H9 (cell line): ENCODE results near the gene MARCHF9. TPM values are rescaled to one million over a fixed set of nuclear protein-coding genes. Genes with fewer than 3 reads are reported as not detected.

Experiments used
- DNase-seq: peaks from one replicate; pipeline ENCODE4 v3.0.0-alpha.2; 2017
- H2AFZ ChIP-seq: one replicate; pipeline ENCODE4 v1.6.1; 2013; ENCODE audit warnings: mild to moderate bottlenecking, low read length, control low read depth, moderate library complexity
- H2AK5ac ChIP-seq: 2 replicates; pipeline ENCODE4 v1.6.1; 2013; ENCODE audit warnings: low read length, control low read depth, mixed read lengths; ENCODE audit not compliant: insufficient read length
- H2BK120ac ChIP-seq: one replicate; pipeline ENCODE4 v1.6.1; 2013; ENCODE audit warnings: low read depth, mild to moderate bottlenecking, low read length, control low read depth, inconsistent platforms; ENCODE audit not compliant: poor library complexity, severe bottlenecking
- H2BK12ac ChIP-seq: 2 replicates; pipeline ENCODE4 v1.6.1; 2013; ENCODE audit warnings: low read length, control low read depth, mixed read lengths, low read depth; ENCODE audit not compliant: insufficient read length
- H2BK15ac ChIP-seq: 2 replicates; pipeline ENCODE4 v1.6.1; 2013; ENCODE audit warnings: low read depth, low read length, control low read depth
- H2BK20ac ChIP-seq: one replicate; pipeline ENCODE4 v1.6.1; 2013; ENCODE audit warnings: low read depth, mild to moderate bottlenecking, low read length, control low read depth, inconsistent platforms; ENCODE audit not compliant: poor library complexity, severe bottlenecking
- H2BK5ac ChIP-seq: 2 replicates; pipeline ENCODE4 v1.6.1; 2013; ENCODE audit warnings: low read length, control low read depth, mixed read lengths; ENCODE audit not compliant: insufficient read length
- H3K14ac ChIP-seq: 2 replicates; pipeline ENCODE4 v1.6.1; 2013; ENCODE audit warnings: low read length, control low read depth; ENCODE audit not compliant: insufficient read depth
- H3K18ac ChIP-seq: 2 replicates; pipeline ENCODE4 v1.6.1; 2013; ENCODE audit warnings: low read depth, mild to moderate bottlenecking, mixed read lengths, low read length, control low read depth; ENCODE audit not compliant: insufficient read length
- H3K23ac ChIP-seq: 2 replicates; pipeline ENCODE4 v1.6.1; 2013; ENCODE audit warnings: low read length, control low read depth, mixed read lengths, low read depth; ENCODE audit not compliant: insufficient read length
- H3K23me2 ChIP-seq: 2 replicates; pipeline ENCODE4 v1.6.1; 2013; ENCODE audit warnings: low read depth, mild to moderate bottlenecking, mixed read lengths, low read length, control low read depth; ENCODE audit not compliant: insufficient read length, poor library complexity, severe bottlenecking
- H3K27ac ChIP-seq: 2 replicates; pipeline ENCODE4 v1.5.1; 2013; ENCODE audit warnings: low read length, control low read depth, mixed read lengths, low read depth; ENCODE audit not compliant: insufficient read length
- H3K27me3 ChIP-seq: 2 replicates; pipeline ENCODE4 v1.6.1; 2013; ENCODE audit warnings: low read length, control low read depth, inconsistent platforms; ENCODE audit not compliant: insufficient read depth
- H3K4ac ChIP-seq: 2 replicates; pipeline ENCODE4 v1.6.1; 2013; ENCODE audit warnings: low read depth, mild to moderate bottlenecking, control low read depth, inconsistent platforms, low read length, moderate library complexity
- H3K4me1 ChIP-seq: 2 replicates; pipeline ENCODE4 v1.6.1; 2013; ENCODE audit warnings: low read length, control low read depth, inconsistent platforms; ENCODE audit not compliant: insufficient read depth
- H3K4me2 ChIP-seq: 2 replicates; pipeline ENCODE4 v1.6.1; 2013; ENCODE audit warnings: low read length, control low read depth, mixed read lengths; ENCODE audit not compliant: insufficient read length, insufficient read depth
- H3K56ac ChIP-seq: 2 replicates; pipeline ENCODE4 v1.6.1; 2013; ENCODE audit warnings: low read depth, mild to moderate bottlenecking, mixed read lengths, low read length, control low read depth; ENCODE audit not compliant: insufficient read length
- H3K79me1 ChIP-seq: 2 replicates; pipeline ENCODE4 v1.6.1; 2013; ENCODE audit warnings: low read depth, mild to moderate bottlenecking, moderate library complexity, low read length, control low read depth, inconsistent platforms; ENCODE audit not compliant: insufficient read depth, poor library complexity, severe bottlenecking
- H3K79me2 ChIP-seq: 2 replicates; pipeline ENCODE4 v1.6.1; 2013; ENCODE audit warnings: low read length, control low read depth, inconsistent platforms; ENCODE audit not compliant: insufficient read depth
- H3K9ac ChIP-seq: 2 replicates; pipeline ENCODE4 v1.6.1; 2013; ENCODE audit warnings: low read length, control low read depth, mixed read lengths; ENCODE audit not compliant: insufficient read length; ENCODE audit errors: extremely low read depth
- H3K9me3 ChIP-seq: one replicate; pipeline ENCODE4 v1.6.1; 2013; ENCODE audit warnings: low read depth, low read length, inconsistent platforms; ENCODE audit not compliant: control insufficient read depth
- H3T11ph ChIP-seq: one replicate; pipeline ENCODE4 v1.6.1; 2013; ENCODE audit warnings: mild to moderate bottlenecking, low read length, control low read depth, inconsistent platforms
- H4K20me1 ChIP-seq: one replicate; pipeline ENCODE4 v1.6.1; 2013; ENCODE audit not compliant: control insufficient read depth, insufficient read length, insufficient read depth
- H4K5ac ChIP-seq: 2 replicates; pipeline ENCODE4 v1.6.1; 2013; ENCODE audit warnings: low read depth, mild to moderate bottlenecking, mixed read lengths, low read length, control low read depth; ENCODE audit not compliant: insufficient read length
- H4K8ac ChIP-seq: replicated peaks from 2 replicates; pipeline ENCODE4 v1.6.1; 2013; ENCODE audit warnings: low read length, control low read depth, mixed read lengths, low read depth; ENCODE audit not compliant: insufficient read length
- H4K91ac ChIP-seq: 2 replicates; pipeline ENCODE4 v1.6.1; 2013; ENCODE audit warnings: low read depth, mild to moderate bottlenecking, moderate library complexity, mixed read lengths, low read length, control low read depth; ENCODE audit not compliant: insufficient read length
- H3K27ac Mint-ChIP-seq, 3 experiments: 2 replicates in 2 of 3; 3 replicates in 1 of 3; pipeline ENCODE4 v1.8.0; 2020 to 2021; ENCODE audit warnings: mixed read lengths in 3 of 3, mild to moderate bottlenecking in 1 of 3, moderate library complexity in 1 of 3
- H3K27me3 Mint-ChIP-seq: 2 replicates; pipeline ENCODE4 v1.8.0; 2021; ENCODE audit warnings: low read depth, mild to moderate bottlenecking, moderate library complexity, mixed read lengths
- H3K36me3 Mint-ChIP-seq, 3 experiments: 2 replicates in 2 of 3; 3 replicates in 1 of 3; pipeline ENCODE4 v1.8.0; 2020 to 2021; ENCODE audit warnings: low read depth in 3 of 3, mixed read lengths in 3 of 3; ENCODE audit not compliant: insufficient read depth in 1 of 3
- H3K4me1 Mint-ChIP-seq, 2 experiments: 2 replicates each; pipeline ENCODE4 v1.8.0; 2020; ENCODE audit warnings: mixed read lengths in 2 of 2
- H3K4me3 Mint-ChIP-seq, 2 experiments: 2 replicates in 1 of 2; 3 replicates in 1 of 2; pipeline ENCODE4 v1.8.0; 2020 to 2021; ENCODE audit warnings: mild to moderate bottlenecking in 2 of 2, mixed read lengths in 2 of 2, moderate library complexity in 1 of 2
- H3K9me3 Mint-ChIP-seq, 2 experiments: 2 replicates in 1 of 2; 3 replicates in 1 of 2; pipeline ENCODE4 v1.8.0; 2020; ENCODE audit warnings: mild to moderate bottlenecking in 2 of 2, mixed read lengths in 2 of 2, moderate library complexity in 1 of 2
- WGBS: extraction: QIAGEN DNeasy Blood & Tissue Kit; methylation state at CpG from one replicate; pipeline ENCODE4 v1.1.7; 2013; ENCODE audit warnings: missing lambda C conversion rate, low lambda C conversion rate, mixed read lengths; ENCODE audit not compliant: insufficient read length; ENCODE audit errors: extremely low coverage; 5-methylcytosine and 5-hydroxymethylcytosine counted together
- total RNA-seq: library from RNA; stranded (reverse); gene quantifications from 2 replicates; pipeline ENCODE4 v1.2.1, GENCODE V29; 2021
- TF ChIP-seq, protein P1 (sequence below): fragments of 200-600 bp; sonication (generic); conservative IDR thresholded peaks from 3 replicates; pipeline ENCODE4 v1.8.0; 2021; ENCODE audit warnings: antibody characterized with exemption, mild to moderate bottlenecking

The MARCHF9 gene
- total RNA-seq, 1 experiment from 2014 or later: 20.5 TPM

DNA sequence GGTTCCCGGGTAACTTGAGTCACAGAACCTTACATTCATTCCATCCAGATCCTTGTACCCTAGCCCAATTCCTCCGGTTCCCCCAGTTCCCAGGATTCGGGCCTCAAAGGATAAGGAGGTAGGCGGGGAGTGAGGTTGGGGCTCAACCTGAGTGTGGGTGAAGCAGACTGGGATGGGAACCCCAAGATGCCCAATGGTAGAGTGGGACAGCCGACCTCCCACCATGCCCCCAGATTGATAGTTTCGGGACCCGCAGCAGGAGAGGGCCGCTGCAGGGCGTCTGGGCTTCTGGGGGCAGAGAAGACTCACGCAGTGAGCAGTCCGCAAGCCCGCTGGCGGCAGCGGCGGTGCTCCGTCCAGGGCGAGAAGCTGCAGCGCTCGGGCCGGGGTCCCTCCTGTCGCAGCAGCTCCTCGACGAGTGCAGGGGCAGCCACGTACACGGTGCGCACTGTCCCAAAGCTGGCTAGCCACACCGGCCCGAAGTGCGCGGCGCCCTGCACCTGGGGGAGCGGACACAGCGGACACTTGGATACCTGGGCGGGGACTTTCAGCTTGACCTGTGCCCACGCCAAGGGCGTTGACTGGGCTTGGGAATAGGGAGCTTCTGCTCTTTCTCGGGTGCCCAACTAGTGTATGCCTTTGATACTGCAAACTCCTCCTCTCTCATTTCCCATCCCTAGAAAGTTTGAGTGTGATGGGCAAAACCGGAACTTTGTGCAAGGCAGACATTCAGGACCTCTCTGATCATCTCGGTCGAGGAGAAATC is 11.0 kb downstream of the MARCHF9 start:
- H3K23ac ChIP-seq: no peak overlapping the region
- peak; percentile 48 for DNase-seq
- H4K91ac ChIP-seq: no peak overlapping the region
- H3K27ac ChIP-seq: no peak overlapping the region
- H2AFZ ChIP-seq: no peak overlapping the region
- Mint-ChIP-seq H3K27me3 (peaks cover 48% of the 10 kb centered on the region), H3K27ac (no peak overlapping the region), H3K4me1 (peaks cover 27 to 40% of the 10 kb centered on the region in 2 experiments), H3K36me3 (peaks cover 17 to 33% (median 28%) of the 10 kb centered on the region in 3 experiments), H3K4me3 (peak overlapping the region; percentile 57 to 75), H3K9me3 (no peaks in the 10 kb centered on the region)
- no peak overlapping the region for H3K4ac ChIP-seq
- H3K23me2 ChIP-seq: peaks cover 25% of the 10 kb centered on the region
- H3K9me3 ChIP-seq: no peaks in the 10 kb centered on the region
- H3K18ac ChIP-seq: no peak overlapping the region
- no peak overlapping the region for H2AK5ac ChIP-seq
- no peak overlapping the region for H2BK20ac ChIP-seq
- H2BK5ac ChIP-seq: no peak overlapping the region
- H3K4me1 ChIP-seq: peaks cover 3% of the 10 kb centered on the region; the same call in 1 of the 2 replicates
- H4K5ac ChIP-seq: no peak overlapping the region
- H4K8ac ChIP-seq: no peak overlapping the region
- H3T11ph ChIP-seq: no peak overlapping the region
- no peaks in the 10 kb centered on the region for H3K79me2 ChIP-seq
- H2BK12ac ChIP-seq: no peak overlapping the region
- peak overlapping the region; percentile 80 for H3K4me2 ChIP-seq
- TF ChIP-seq, protein P1, sequence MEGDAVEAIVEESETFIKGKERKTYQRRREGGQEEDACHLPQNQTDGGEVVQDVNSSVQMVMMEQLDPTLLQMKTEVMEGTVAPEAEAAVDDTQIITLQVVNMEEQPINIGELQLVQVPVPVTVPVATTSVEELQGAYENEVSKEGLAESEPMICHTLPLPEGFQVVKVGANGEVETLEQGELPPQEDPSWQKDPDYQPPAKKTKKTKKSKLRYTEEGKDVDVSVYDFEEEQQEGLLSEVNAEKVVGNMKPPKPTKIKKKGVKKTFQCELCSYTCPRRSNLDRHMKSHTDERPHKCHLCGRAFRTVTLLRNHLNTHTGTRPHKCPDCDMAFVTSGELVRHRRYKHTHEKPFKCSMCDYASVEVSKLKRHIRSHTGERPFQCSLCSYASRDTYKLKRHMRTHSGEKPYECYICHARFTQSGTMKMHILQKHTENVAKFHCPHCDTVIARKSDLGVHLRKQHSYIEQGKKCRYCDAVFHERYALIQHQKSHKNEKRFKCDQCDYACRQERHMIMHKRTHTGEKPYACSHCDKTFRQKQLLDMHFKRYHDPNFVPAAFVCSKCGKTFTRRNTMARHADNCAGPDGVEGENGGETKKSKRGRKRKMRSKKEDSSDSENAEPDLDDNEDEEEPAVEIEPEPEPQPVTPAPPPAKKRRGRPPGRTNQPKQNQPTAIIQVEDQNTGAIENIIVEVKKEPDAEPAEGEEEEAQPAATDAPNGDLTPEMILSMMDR: no peak
- WGBS: no CpG with 5 or more reads among the region's 40 CpGs
- H2BK120ac ChIP-seq: no peak overlapping the region
- H3K14ac ChIP-seq: no peak overlapping the region; the same call in 1 of the 2 replicates
- no peaks in the 10 kb centered on the region for H3K79me1 ChIP-seq
- H4K20me1 ChIP-seq: no peaks in the 10 kb centered on the region
- no peak overlapping the region for H3K9ac ChIP-seq
- H3K27me3 ChIP-seq: peaks cover 31% of the 10 kb centered on the region; the same call in 1 of the 2 replicates
- H2BK15ac ChIP-seq: no peak overlapping the region
- H3K56ac ChIP-seq: no peak overlapping the region
